ENCODE results near the gene IFIH1.

DNA sequence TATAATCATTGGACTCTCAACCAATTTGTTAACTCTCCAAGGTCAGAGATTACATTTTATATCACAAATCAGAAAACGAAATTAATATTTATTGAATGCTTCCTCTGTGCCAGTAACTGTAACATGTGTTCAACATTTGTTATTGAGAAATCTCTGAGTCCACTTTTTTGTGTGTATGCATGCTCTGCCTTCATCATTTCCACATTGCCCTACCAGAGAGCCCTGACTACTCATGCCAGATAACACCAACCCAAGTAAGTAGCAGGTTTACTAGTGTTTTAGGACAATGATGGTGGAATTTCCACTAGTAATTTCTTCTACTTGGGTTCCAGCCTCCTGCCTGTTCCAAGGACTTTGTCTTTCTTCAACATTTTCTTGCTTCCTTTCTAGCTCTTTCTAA is 61.1 kb downstream of the IFIH1 start:
- TF ChIP-seq, protein P1, sequence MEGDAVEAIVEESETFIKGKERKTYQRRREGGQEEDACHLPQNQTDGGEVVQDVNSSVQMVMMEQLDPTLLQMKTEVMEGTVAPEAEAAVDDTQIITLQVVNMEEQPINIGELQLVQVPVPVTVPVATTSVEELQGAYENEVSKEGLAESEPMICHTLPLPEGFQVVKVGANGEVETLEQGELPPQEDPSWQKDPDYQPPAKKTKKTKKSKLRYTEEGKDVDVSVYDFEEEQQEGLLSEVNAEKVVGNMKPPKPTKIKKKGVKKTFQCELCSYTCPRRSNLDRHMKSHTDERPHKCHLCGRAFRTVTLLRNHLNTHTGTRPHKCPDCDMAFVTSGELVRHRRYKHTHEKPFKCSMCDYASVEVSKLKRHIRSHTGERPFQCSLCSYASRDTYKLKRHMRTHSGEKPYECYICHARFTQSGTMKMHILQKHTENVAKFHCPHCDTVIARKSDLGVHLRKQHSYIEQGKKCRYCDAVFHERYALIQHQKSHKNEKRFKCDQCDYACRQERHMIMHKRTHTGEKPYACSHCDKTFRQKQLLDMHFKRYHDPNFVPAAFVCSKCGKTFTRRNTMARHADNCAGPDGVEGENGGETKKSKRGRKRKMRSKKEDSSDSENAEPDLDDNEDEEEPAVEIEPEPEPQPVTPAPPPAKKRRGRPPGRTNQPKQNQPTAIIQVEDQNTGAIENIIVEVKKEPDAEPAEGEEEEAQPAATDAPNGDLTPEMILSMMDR (conservative IDR thresholded peaks at IDR 0.05; ENCODE audit: low read depth, low read length), result no peak
- TF ChIP-seq EZH2 (IDR thresholded peaks at IDR 0.05; ENCODE audit: low read length, unreplicated experiment) (no peak), EZH2phosphoT487 (IDR thresholded peaks at IDR 0.05; ENCODE audit: borderline replicate concordance, low read length) (no peak)
